HG03196 (cell line): ENCODE results near the gene ST7.
"Not testable (repeated sequence)": the region's sequence is repeated elsewhere in the genome, so short reads cannot be mapped to it uniquely, and the experiment has no call there.

ENCODE experiments used
- ATAC-seq: cut with Tn5 transposase; IDR thresholded peaks from one replicate; pipeline ENCODE4 v1.9.1; 2021; ENCODE audit not compliant: unreplicated experiment

Gene ST7

GRCh38 chr7:116953372-116953905 is at the start of gene ST7:
Gene ST7 (plus strand): TSS chr7:116953501. CDS start chr7:116953541, 40 bp downstream.
- peak; percentile 36 for ATAC-seq

GRCh38 chr7:116906391-116906790 is 46.9 kb upstream of the ST7 start:
- no peak for ATAC-seq

- no peak for ATAC-seq
Measured at GRCh38 chr7:116910383-116910782, 42.9 kb upstream of the ST7 start.

- ATAC-seq = no peak
Measured at GRCh38 chr7:116911801-116912200, 41.5 kb upstream of the ST7 start.

- no peak for ATAC-seq
Measured at GRCh38 chr7:116912269-116912909, 40.9 kb upstream of the ST7 start.

- ATAC-seq = no peak
Measured at GRCh38 chr7:116918704-116919103, 34.6 kb upstream of the ST7 start.

GRCh38 chr7:116920359-116920758 is 32.9 kb upstream of the ST7 start:
- ATAC-seq = no peak

- no peak for ATAC-seq
Measured at GRCh38 chr7:116922545-116922944, 30.8 kb upstream of the ST7 start.

GRCh38 chr7:116924741-116925140 is 28.6 kb upstream of the ST7 start:
- ATAC-seq = no peak

- no peak for ATAC-seq
Measured at GRCh38 chr7:116929021-116929420, 24.3 kb upstream of the ST7 start.

GRCh38 chr7:116929914-116930913 is 23.1 kb upstream of the ST7 start:
- no peak for ATAC-seq

- no peak for ATAC-seq
Measured at GRCh38 chr7:116932566-116932965, 20.7 kb upstream of the ST7 start.

- no peak for ATAC-seq
Measured at GRCh38 chr7:116933465-116933864, 19.8 kb upstream of the ST7 start.

- ATAC-seq = no peak
Measured at GRCh38 chr7:116934580-116934979, 18.7 kb upstream of the ST7 start.

GRCh38 chr7:116936844-116937243 is 16.5 kb upstream of the ST7 start:
- not testable (repeated sequence) for ATAC-seq

- no peak for ATAC-seq
Measured at GRCh38 chr7:116938678-116939077, 14.6 kb upstream of the ST7 start.

- ATAC-seq = no peak
Measured at GRCh38 chr7:116940689-116941370, 12.5 kb upstream of the ST7 start.

GRCh38 chr7:116942504-116942903 is 10.8 kb upstream of the ST7 start:
- no peak for ATAC-seq

- ATAC-seq = no peak
Measured at GRCh38 chr7:116948934-116949333, 4.4 kb upstream of the ST7 start.

GRCh38 chr7:116949941-116950801 is 3.1 kb upstream of the ST7 start:
- ATAC-seq = no peak
